ENCODE measurements around the gene SERPINA1. TPM values are rescaled to one million over a fixed set of nuclear protein-coding genes. Genes with fewer than 3 reads are reported as not detected.

SERPINA1 gene
- polyA plus RNA-seq, 2 of the 4 experiments (the other 2 are of a cell fraction): 0.34 to 2.2 TPM

DNA sequence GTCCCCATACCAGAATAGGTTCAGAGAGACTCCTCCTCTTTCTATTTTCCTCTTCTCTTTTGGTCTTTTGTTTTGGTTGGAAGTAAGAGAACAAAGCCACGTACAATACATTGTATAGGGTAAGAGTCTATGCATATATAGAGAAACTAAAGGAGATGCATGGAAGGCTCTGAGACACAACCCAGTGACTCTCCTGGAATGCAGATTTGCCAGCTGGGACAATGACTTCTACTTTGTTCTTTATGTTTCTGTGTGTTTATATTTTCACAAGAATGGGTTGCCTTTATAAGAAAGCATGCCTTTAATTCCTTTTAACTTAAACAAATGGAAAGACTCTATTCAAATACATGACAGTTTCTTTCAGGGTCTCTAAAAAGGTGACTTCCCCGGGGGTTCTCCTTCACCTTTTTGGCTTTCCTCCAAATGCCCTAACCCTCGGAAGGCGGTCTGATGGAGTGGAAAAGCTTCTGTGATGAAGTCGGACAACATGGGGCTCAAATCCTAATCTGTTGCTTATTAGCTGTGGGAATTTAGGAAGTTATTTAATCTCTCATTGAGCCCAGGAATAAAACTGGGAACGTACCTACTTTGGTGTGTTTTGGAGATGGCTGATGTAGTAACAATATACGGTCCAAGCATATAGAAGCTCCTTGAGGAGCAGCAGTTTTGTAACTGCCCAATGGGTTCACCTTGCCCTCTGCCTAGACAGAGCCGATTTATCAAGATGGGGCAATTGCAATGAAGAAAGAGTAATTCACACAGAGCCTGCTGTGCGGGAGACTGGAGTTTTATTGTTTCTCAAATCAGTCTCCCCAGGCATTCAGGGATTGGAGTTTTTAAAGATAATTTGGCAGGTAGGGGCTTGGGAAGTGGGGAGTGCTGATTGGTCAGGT, 9.1 kb upstream of the SERPINA1 start:
- ATAC-seq: no peak
- Histone ChIP-seq H3K4me3 (no peak overlapping the region), H3K4me2 (no peak overlapping the region), H3K9me3 (no peaks in the 10 kb centered on the region), H3K4me1 (no peaks in the 10 kb centered on the region), H3K27ac (no peak overlapping the region)
- TF ChIP-seq, protein P1, sequence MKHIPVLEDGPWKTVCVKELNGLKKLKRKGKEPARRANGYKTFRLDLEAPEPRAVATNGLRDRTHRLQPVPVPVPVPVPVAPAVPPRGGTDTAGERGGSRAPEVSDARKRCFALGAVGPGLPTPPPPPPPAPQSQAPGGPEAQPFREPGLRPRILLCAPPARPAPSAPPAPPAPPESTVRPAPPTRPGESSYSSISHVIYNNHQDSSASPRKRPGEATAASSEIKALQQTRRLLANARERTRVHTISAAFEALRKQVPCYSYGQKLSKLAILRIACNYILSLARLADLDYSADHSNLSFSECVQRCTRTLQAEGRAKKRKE (CRISPR knock-in tag; IDR thresholded peaks at IDR 0.05; ENCODE audit: low read depth): no peak
- TF ChIP-seq, protein P2, sequence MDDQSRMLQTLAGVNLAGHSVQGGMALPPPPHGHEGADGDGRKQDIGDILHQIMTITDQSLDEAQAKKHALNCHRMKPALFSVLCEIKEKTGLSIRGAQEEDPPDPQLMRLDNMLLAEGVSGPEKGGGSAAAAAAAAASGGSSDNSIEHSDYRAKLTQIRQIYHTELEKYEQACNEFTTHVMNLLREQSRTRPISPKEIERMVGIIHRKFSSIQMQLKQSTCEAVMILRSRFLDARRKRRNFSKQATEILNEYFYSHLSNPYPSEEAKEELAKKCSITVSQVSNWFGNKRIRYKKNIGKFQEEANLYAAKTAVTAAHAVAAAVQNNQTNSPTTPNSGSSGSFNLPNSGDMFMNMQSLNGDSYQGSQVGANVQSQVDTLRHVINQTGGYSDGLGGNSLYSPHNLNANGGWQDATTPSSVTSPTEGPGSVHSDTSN (IDR thresholded peaks at IDR 0.05): no peak
- TF ChIP-seq RCOR1 (IDR thresholded peaks at IDR 0.05; ENCODE audit: low read depth, low read length) (no peak), POLR2A (IDR thresholded peaks at IDR 0.05; ENCODE audit: low read length) (no peak), CEBPB (IDR thresholded peaks at IDR 0.05) (no peak), EHMT2 (IDR thresholded peaks at IDR 0.05; ENCODE audit: low read depth) (no peak), ZC3H11A (IDR thresholded peaks at IDR 0.05) (no peak), CBX8 (IDR thresholded peaks at IDR 0.05) (no peak), RAD21 (conservative IDR thresholded peaks at IDR 0.05 in 1 of 2, IDR thresholded peaks at IDR 0.05 in 1 of 2) (no peak), KDM1A (IDR thresholded peaks at IDR 0.05; ENCODE audit: low read depth) (no peak), RARB (CRISPR knock-in tag; IDR thresholded peaks at IDR 0.05) (no peak), ZNF302 (CRISPR knock-in tag; IDR thresholded peaks at IDR 0.05) (no peak)
- TF ChIP-seq, protein P3, sequence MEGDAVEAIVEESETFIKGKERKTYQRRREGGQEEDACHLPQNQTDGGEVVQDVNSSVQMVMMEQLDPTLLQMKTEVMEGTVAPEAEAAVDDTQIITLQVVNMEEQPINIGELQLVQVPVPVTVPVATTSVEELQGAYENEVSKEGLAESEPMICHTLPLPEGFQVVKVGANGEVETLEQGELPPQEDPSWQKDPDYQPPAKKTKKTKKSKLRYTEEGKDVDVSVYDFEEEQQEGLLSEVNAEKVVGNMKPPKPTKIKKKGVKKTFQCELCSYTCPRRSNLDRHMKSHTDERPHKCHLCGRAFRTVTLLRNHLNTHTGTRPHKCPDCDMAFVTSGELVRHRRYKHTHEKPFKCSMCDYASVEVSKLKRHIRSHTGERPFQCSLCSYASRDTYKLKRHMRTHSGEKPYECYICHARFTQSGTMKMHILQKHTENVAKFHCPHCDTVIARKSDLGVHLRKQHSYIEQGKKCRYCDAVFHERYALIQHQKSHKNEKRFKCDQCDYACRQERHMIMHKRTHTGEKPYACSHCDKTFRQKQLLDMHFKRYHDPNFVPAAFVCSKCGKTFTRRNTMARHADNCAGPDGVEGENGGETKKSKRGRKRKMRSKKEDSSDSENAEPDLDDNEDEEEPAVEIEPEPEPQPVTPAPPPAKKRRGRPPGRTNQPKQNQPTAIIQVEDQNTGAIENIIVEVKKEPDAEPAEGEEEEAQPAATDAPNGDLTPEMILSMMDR (IDR thresholded peaks at IDR 0.05): no peak
- ChIA-PET POLR2A (no interaction called here), CTCF (interaction anchor here (0.6 to 1.5 kb wide), 2 partner anchors 89 to 488 kb away, joined by 3 to 7 read pairs; no protein-coding TSS in a partner anchor)
- FAIRE-seq: no peak
- DNase-seq (ENCODE audit: low read depth in 1 of 2, low spot score in 1 of 2): no peak
- WGBS (ENCODE audit: missing lambda C conversion rate): 47% methylated on average over 9 of the region's 9 CpGs

DNA sequence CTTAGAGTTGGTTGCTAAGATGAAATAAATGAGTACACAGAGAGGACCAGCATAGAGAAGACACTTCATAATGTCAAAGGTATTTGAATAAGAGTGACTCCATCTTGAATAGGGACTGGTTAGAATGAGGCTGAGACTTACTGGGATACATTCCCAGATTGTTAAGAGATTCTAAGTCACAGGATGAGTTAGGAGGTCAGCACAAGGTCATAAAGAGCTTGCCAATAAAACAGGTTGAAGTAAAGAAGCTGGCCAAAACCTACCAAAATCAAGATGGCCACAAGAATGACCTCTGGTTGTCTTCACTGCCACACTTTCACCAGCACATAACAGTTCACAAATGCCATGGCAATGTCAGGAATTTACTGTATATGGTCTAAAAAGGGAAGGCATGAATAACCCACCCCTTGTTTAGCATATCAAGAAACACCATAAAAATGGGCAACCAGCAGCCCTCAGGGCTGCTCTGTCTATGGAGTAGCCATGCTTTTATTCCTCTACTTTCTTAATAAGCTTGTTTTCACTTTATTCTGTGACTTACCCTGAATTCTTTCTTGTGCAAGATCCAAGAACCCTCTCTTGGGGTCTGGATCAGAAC, 8.3 kb upstream of the SERPINA1 start:
- no peak overlapping the region for H3K4me2 ChIP-seq
- no peak for ATAC-seq
- H3K4me1 ChIP-seq: no peaks in the 10 kb centered on the region
- no peaks in the 10 kb centered on the region for H3K9me3 ChIP-seq
- H3K4me3 ChIP-seq: no peak overlapping the region
- H3K27ac ChIP-seq: no peak overlapping the region
- POLR2A ChIA-PET: no interaction called here
- TF ChIP-seq, protein P4, sequence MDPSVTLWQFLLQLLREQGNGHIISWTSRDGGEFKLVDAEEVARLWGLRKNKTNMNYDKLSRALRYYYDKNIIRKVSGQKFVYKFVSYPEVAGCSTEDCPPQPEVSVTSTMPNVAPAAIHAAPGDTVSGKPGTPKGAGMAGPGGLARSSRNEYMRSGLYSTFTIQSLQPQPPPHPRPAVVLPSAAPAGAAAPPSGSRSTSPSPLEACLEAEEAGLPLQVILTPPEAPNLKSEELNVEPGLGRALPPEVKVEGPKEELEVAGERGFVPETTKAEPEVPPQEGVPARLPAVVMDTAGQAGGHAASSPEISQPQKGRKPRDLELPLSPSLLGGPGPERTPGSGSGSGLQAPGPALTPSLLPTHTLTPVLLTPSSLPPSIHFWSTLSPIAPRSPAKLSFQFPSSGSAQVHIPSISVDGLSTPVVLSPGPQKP (IDR thresholded peaks at IDR 0.05; ENCODE audit: low read depth, low read length): no peak
- TF ChIP-seq, protein P5, sequence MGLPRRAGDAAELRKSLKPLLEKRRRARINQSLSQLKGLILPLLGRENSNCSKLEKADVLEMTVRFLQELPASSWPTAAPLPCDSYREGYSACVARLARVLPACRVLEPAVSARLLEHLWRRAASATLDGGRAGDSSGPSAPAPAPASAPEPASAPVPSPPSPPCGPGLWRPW (IDR thresholded peaks at IDR 0.05): no peak
- no peak for TF ChIP-seq NFE2L2 (conservative IDR thresholded peaks at IDR 0.05; ENCODE audit: low read length)
- no peak for TF ChIP-seq KDM1A (IDR thresholded peaks at IDR 0.05; ENCODE audit: low read depth)
- no peak for TF ChIP-seq HOXA7 (CRISPR knock-in tag; IDR thresholded peaks at IDR 0.05)
- TF ChIP-seq KDM5A (IDR thresholded peaks at IDR 0.05): no peak
- TF ChIP-seq HOXB5 (CRISPR knock-in tag; IDR thresholded peaks at IDR 0.05): no peak
- no peak for TF ChIP-seq ZNF302 (CRISPR knock-in tag; IDR thresholded peaks at IDR 0.05)
- TF ChIP-seq ZSCAN20 (CRISPR knock-in tag; IDR thresholded peaks at IDR 0.05): no peak
- TF ChIP-seq, protein P6, sequence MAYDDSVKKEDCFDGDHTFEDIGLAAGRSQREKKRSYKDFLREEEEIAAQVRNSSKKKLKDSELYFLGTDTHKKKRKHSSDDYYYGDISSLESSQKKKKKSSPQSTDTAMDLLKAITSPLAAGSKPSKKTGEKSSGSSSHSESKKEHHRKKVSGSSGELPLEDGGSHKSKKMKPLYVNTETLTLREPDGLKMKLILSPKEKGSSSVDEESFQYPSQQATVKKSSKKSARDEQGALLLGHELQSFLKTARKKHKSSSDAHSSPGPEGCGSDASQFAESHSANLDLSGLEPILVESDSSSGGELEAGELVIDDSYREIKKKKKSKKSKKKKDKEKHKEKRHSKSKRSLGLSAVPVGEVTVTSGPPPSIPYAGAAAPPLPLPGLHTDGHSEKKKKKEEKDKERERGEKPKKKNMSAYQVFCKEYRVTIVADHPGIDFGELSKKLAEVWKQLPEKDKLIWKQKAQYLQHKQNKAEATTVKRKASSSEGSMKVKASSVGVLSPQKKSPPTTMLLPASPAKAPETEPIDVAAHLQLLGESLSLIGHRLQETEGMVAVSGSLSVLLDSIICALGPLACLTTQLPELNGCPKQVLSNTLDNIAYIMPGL (CRISPR knock-in tag; IDR thresholded peaks at IDR 0.05; ENCODE audit: borderline replicate concordance): no peak
- TF ChIP-seq NPAS2 (CRISPR knock-in tag; IDR thresholded peaks at IDR 0.05; ENCODE audit: borderline replicate concordance): no peak
- no peak for TF ChIP-seq SREBF2 (IDR thresholded peaks at IDR 0.05)
- TF ChIP-seq, protein P2 (IDR thresholded peaks at IDR 0.05): no peak
- no peak for TF ChIP-seq RCOR1 (IDR thresholded peaks at IDR 0.05; ENCODE audit: low read depth, low read length)
- no peak for TF ChIP-seq CHD4 (IDR thresholded peaks at IDR 0.05; ENCODE audit: borderline replicate concordance)
- TF ChIP-seq POLR2AphosphoS2 (conservative IDR thresholded peaks at IDR 0.05; ENCODE audit: low read length): no peak
- CTCF ChIA-PET: no interaction called here
- no peak for FAIRE-seq
- DNase-seq (ENCODE audit: low read depth in 1 of 2, low spot score in 1 of 2): no peak

All from A549 (cell line).